HepG2 (cell line): Measurements from ENCODE around the gene FAM168A.

Experiments
- CHD2 ChIP-seq: IDR thresholded peaks from 2 replicates; pipeline ENCODE4 v1.6.1; 2011; ENCODE audit warnings: low read depth, low read length, improper control_type of control experiment
- CTCF ChIP-seq: sonication (generic); formaldehyde crosslinking; IDR thresholded peaks from 2 replicates; pipeline ENCODE4 v1.5.0; 2020; ENCODE audit warnings: mild to moderate bottlenecking, missing genetic modification reagents, moderate library complexity
- EZH2 ChIP-seq: conservative IDR thresholded peaks from 2 replicates; pipeline ENCODE4 v1.6.1; 2012; ENCODE audit warnings: mild to moderate bottlenecking, low read depth, low read length, moderate library complexity
- ZMYM2 ChIP-seq: sonication (generic); formaldehyde crosslinking; IDR thresholded peaks from 2 replicates; pipeline ENCODE4 v1.8.0; 2022; ENCODE audit warnings: mild to moderate bottlenecking, missing genetic modification reagents
- ZZZ3 ChIP-seq: sonication (generic); formaldehyde crosslinking; IDR thresholded peaks from 2 replicates; pipeline ENCODE4 v1.4.0; 2020; ENCODE audit warnings: missing genetic modification reagents, mild to moderate bottlenecking, borderline replicate concordance

- TF ChIP-seq CHD2: no peak
- TF ChIP-seq ZMYM2: no peak
- TF ChIP-seq EZH2: no peak
- no peak for TF ChIP-seq CTCF
- no peak for TF ChIP-seq ZZZ3 (CRISPR knock-in tag)
Observed at GRCh38 chr11:73388265-73389133, 209.4 kb downstream of the FAM168A start.
